ENCODE data around the gene TNFRSF9. TPM values are rescaled to one million over a fixed set of nuclear protein-coding genes. Genes with fewer than 3 reads are reported as not detected.

The TNFRSF9 gene
- total RNA-seq, 1 experiment from 2014 or later, result not detected

- H3K9me3 Mint-ChIP-seq, result no peaks in the 10 kb centered on the region
- Histone ChIP-seq H2BK20ac (ENCODE audit: low read depth, low read length, poor library complexity, severe bottlenecking) (no peak overlapping the region), H2BK12ac (ENCODE audit: insufficient read length, low read depth, low read length) (no peak overlapping the region), H2AK5ac (ENCODE audit: insufficient read length, low read length) (no peak overlapping the region), H3K79me1 (ENCODE audit: insufficient read depth, low read depth, low read length, poor library complexity, severe bottlenecking) (no peaks in the 10 kb centered on the region), H3K9me3 (ENCODE audit: control insufficient read depth, low read depth, low read length) (no peaks in the 10 kb centered on the region), H4K20me1 (ENCODE audit: control insufficient read depth, insufficient read depth, insufficient read length) (no peaks in the 10 kb centered on the region), H3K56ac (ENCODE audit: insufficient read length, low read depth, low read length) (no peak overlapping the region), H3K4me1 (ENCODE audit: insufficient read depth, low read length) (no peaks in the 10 kb centered on the region), H4K91ac (ENCODE audit: insufficient read length, low read depth, low read length) (no peak overlapping the region), H3K14ac (ENCODE audit: insufficient read depth, low read length) (no peak overlapping the region), H2BK120ac (ENCODE audit: low read depth, low read length, poor library complexity, severe bottlenecking) (no peak overlapping the region), H3K9ac (ENCODE audit: extremely low read depth, insufficient read length, low read length) (no peak overlapping the region), H4K8ac (replicated peaks; ENCODE audit: insufficient read length, low read depth, low read length) (no peak overlapping the region), H3K27ac (ENCODE audit: insufficient read length, low read depth, low read length) (no peak overlapping the region), H2BK15ac (ENCODE audit: low read depth, low read length) (no peak overlapping the region), H3K4me2 (ENCODE audit: insufficient read depth, insufficient read length, low read length) (no peak overlapping the region), H2AFZ (ENCODE audit: low read length) (no peak overlapping the region), H3K23ac (ENCODE audit: insufficient read length, low read depth, low read length) (no peak overlapping the region), H3K79me2 (ENCODE audit: insufficient read depth, low read length) (no peaks in the 10 kb centered on the region), H3T11ph (ENCODE audit: low read length) (no peak overlapping the region), H2BK5ac (ENCODE audit: insufficient read length, low read length) (no peak overlapping the region), H3K23me2 (ENCODE audit: insufficient read length, low read depth, low read length, poor library complexity, severe bottlenecking) (no peaks in the 10 kb centered on the region), H3K18ac (ENCODE audit: insufficient read length, low read depth, low read length) (no peak overlapping the region), H4K5ac (ENCODE audit: insufficient read length, low read depth, low read length) (no peak overlapping the region), H3K27me3 (ENCODE audit: insufficient read depth, low read length) (no peaks in the 10 kb centered on the region), H3K4ac (ENCODE audit: low read depth, low read length) (no peak overlapping the region)
- no peak overlapping the region for H3K4me3 Mint-ChIP-seq
- TF ChIP-seq, protein P1, sequence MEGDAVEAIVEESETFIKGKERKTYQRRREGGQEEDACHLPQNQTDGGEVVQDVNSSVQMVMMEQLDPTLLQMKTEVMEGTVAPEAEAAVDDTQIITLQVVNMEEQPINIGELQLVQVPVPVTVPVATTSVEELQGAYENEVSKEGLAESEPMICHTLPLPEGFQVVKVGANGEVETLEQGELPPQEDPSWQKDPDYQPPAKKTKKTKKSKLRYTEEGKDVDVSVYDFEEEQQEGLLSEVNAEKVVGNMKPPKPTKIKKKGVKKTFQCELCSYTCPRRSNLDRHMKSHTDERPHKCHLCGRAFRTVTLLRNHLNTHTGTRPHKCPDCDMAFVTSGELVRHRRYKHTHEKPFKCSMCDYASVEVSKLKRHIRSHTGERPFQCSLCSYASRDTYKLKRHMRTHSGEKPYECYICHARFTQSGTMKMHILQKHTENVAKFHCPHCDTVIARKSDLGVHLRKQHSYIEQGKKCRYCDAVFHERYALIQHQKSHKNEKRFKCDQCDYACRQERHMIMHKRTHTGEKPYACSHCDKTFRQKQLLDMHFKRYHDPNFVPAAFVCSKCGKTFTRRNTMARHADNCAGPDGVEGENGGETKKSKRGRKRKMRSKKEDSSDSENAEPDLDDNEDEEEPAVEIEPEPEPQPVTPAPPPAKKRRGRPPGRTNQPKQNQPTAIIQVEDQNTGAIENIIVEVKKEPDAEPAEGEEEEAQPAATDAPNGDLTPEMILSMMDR (conservative IDR thresholded peaks at IDR 0.05), result no peak
- WGBS (ENCODE audit: extremely low coverage, insufficient read length, low lambda C conversion rate), result no CpG with 5 or more reads among the region's 2 CpGs
- H3K4me1 Mint-ChIP-seq, result peaks cover 9 to 16% of the 10 kb centered on the region in 2 experiments
- DNase-seq, result no peak
- H3K27ac Mint-ChIP-seq, result no peak overlapping the region; a peak in 1 of 7 replicates
- no peaks in the 10 kb centered on the region; the same call in 1 of the 2 replicates for H3K27me3 Mint-ChIP-seq (ENCODE audit: low read depth)
- H3K36me3 Mint-ChIP-seq (ENCODE audit: insufficient read depth in 1 of 3, low read depth in 3 of 3), result no peaks in the 10 kb centered on the region
Observed at GRCh38 chr1:7916501-7916830, 24.2 kb downstream of the TNFRSF9 start.
